Cardiac septum (tissue), 1 donor: ENCODE results near the gene IRF4. TPM values are rescaled to one million over a fixed set of nuclear protein-coding genes. Genes with fewer than 3 reads are reported as not detected.
A peak's percentile ranks its signal among the peaks of the same experiment; 100 is the strongest.

Source experiments
- DNase-seq: peaks from one replicate; pipeline ENCODE4 v3.0.0-alpha.2; 2020; ENCODE audit warnings: low spot score
- intact Hi-C: fragments of 100-400 bp; cut with DNase I; formaldehyde crosslinking; loops from one replicate; pipeline ENCODE4 v1.14.0; 2022
- total RNA-seq: library from RNA; stranded (reverse); fragmentation: NEBNext Ultra II Directional; extraction: Animal tissue kit (Norgen Biotek cat#: 25700); gene quantifications from one replicate; pipeline ENCODE4 v1.2.1, GENCODE V29; 2021
- donor health status: DM: no; HTN: no; CAD: no.

Gene IRF4
- total RNA-seq, 1 donor from 2014 or later, result 0.89 TPM

GRCh38 chr6:379410-380181 lies 12.0 kb upstream of the IRF4 start:
- intact Hi-C loops, result no loop called here
- DNase-seq, result no peak

GRCh38 chr6:380234-381218 lies 11.0 kb upstream of the IRF4 start:
- DNase-seq, result no peak
- intact Hi-C loops, result no loop called here

- intact Hi-C loops, result no loop called here
- DNase-seq, result no peak
These were observed 9.7 kb upstream of the IRF4 start for GRCh38 chr6:381742-382461.

DNA sequence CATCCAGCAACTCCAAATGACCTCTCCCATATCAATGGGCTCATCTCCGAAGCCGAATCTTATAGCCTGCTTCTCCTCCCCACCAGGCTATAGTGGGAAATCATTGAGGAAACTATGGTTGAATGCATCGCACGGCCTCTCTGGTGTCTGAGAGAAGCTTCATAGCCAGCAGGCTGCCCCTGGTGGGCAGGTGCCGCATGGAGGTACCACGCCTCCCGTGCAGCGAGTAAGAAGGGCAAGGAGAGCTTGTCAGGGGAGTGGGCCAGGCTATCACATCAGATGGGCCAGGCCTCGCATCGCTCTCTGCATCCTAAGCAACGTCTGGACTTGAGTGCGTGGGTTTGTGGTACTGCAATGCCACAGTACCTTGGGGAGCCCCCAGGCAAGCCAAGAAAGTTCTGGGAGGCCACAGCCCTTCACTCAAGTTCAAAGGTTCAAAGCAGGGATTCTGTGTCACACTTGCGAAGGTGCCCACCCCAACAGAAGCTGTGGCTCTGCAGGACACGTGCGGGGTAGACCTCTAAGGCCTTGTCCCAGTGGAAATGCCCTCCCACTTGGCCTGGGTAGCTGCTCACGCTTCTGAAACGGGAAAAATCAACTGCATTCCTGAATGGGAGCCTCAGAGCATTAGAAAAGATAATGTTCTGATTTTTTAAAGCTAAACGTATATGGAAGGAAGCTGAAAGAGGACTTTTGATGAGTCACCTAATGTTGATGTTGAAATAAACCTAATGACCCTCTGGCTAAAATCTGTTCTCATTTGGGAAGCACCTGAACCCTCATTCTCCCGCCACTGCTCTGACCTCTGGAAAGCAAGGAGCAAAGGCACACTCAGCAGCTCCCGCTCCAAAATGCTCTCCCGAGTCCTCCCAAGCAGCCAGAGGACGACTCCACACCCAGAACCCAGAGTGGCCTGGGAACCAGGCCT lies 8.4 kb upstream of the IRF4 start:
- intact Hi-C loops, result no loop called here
- no peak for DNase-seq

GRCh38 chr6:383856-384255 lies 7.7 kb upstream of the IRF4 start:
- DNase-seq, result no peak
- intact Hi-C loops, result no loop called here

DNA sequence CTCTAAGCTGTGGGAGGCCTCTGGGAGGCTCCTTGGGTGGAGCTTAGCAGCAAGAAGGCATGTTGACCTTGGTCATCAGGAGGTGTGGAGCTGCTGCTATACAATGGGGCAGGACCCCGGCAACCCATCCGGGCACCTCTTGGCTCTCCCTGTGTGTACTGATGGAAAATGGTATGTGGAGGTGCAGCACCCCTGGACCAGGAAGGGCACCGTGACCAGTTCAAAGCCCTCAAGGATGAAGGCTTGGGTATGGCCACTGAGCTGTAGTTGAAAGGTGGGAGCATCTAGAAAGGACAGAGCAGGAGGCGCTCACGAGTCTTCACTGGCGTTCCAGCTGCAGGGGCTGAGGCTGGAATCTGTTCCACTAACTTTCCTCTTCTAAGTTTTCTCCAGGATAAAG lies 6.7 kb upstream of the IRF4 start:
- DNase-seq, result peak; percentile 10
- intact Hi-C loops, result no loop called here

GRCh38 chr6:385614-386013 lies 5.9 kb upstream of the IRF4 start:
- intact Hi-C loops, result no loop called here

DNA sequence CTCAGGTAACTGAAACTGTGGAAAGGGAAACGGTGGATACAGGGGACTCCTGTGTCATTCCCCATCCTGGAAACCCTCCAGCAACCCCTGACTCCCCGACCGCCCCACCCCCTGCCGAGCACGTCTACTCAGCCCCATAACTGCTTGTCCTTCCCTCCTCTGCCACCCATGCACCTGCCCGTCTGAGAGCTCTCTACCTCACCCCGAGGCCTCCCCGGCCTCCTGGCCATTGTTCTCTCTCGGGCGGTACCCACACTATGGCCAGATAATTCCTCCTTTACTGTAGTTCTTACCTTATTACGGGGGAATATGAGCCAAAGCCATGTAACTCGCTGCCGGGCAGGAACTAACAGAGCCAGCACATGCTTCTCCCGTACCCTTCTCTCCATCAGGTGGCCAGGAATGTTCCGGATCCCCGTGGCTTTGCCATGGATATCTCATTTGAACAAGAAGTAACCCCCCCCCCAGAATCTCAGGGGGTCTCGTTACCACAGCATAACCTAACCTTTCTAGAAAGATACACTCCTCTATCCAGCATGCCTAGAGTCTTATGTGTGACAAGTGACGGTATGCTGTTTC lies 4.8 kb upstream of the IRF4 start:
- no peak for DNase-seq
- intact Hi-C loops, result no loop called here

More at GRCh38 chr6:385614-386013, 5.9 kb upstream of the IRF4 start:
- DNase-seq, result peak; percentile 70

- DNase-seq, result peak; percentile 54
- intact Hi-C loops, result no loop called here
These were observed 4.2 kb upstream of the IRF4 start for GRCh38 chr6:387293-387741.

GRCh38 chr6:388202-388903 lies 3.2 kb upstream of the IRF4 start:
- intact Hi-C loops, result no loop called here

GRCh38 chr6:389143-389542 lies 2.4 kb upstream of the IRF4 start:
- DNase-seq, result no peak
- intact Hi-C loops, result no loop called here

More at GRCh38 chr6:388202-388903, 3.2 kb upstream of the IRF4 start:
- peak; percentile 50 for DNase-seq

DNA sequence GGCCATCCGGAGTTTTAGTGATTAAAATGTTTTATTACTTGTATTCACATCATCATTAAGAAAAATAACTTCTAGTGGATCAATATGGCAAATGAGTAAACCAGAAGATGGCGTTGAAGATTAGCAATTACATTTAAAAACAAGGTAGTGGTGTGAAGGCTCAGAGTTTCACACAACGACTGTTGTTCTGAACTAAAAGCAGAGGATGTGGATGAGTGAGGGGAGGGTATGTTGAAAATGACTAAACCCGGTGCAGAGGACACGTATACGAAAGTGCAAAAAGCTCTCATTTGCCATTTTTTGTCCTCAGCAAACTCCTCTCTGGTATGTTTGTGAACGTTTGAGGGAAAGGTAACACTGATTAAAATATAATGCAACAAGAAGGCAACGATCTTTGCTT lies 1.9 kb upstream of the IRF4 start:
- DNase-seq, result peak; percentile 7
- intact Hi-C loops, result no loop called here

GRCh38 chr6:390914-391558 lies 516 bp upstream of the IRF4 start:
- no peak for DNase-seq
- intact Hi-C loops, result no loop called here

GRCh38 chr6:392441-393390 lies 1.2 kb downstream of the IRF4 start:
- peak; percentile 72 for DNase-seq
- intact Hi-C loops, result no loop called here

DNA sequence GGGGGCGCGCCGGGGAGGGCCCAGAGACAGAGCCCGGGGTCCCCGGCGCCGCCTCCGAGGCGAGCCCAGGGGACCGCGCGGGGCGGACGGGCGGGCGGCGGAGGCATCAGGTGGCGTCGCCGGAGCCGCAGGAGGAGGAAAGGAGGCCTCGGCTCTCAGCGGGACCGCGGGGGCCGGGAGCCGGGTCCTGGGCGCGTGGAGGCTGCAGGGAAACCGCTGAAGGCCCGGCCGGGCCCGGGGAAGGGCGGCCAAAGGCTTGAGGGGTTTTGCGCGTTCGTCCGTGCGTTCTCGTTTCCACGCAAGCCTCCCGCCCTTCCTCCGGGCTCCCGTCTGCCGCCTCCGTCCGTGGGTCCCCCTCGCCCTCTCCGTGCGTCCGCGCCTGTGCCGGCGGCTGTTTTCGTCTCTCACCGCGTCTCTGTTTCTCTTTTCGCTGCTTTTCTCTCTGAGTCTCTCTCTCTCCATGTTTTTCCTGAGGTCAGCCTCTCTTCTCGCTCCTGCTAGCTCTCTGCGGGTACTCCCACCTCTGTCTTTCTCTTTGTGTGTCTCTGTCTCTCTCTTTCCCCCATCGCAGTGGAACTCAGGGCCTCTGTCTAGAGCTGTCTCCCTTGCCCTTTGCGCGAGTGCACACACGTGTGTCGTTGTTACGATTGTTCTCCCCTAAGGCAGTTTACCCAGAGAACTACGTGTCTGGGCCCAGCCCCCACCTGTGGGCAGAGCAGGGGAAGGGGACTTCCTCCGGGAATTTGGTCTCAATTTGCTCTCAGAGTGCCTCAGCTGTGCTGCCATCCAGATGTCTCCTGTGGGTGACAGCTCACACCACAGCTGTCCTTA lies 2.1 kb downstream of the IRF4 start:
- intact Hi-C loops, result no loop called here
- DNase-seq, result peak; percentile 53
